Tibial artery (tissue), 4 donors: ENCODE measurements around the gene WDR4.

ENCODE experiments used
- DNase-seq, 2 donors: peaks; one replicate each; pipeline ENCODE4 v3.0.0-alpha.2; 2019
- H3K27ac ChIP-seq, 2 donors: fragments of 200-600 bp; sonication (generic) in 1 of 2; 1 replicate in 1 of 2; 2 replicates in 1 of 2; pipeline ENCODE4 v1.5.1; 2018 to 2019; ENCODE audit warnings: mild to moderate bottlenecking in 1 of 2
- H3K27me3 ChIP-seq, 2 donors: fragments of 200-600 bp; sonication (generic) in 1 of 2; one replicate each; pipeline versions ENCODE4 v1.5.1 to v1.6.0; 2016 to 2019
- H3K36me3 ChIP-seq, 3 donors: fragments of 200-600 bp; sonication (generic) in 2 of 3; one replicate each; pipeline ENCODE4 v1.5.1; 2016 to 2019; ENCODE audit warnings: mild to moderate bottlenecking in 2 of 3
- H3K4me1 ChIP-seq, 4 donors: fragments of 200-600 bp; sonication (generic) in 2 of 4; 1 replicate in 3 of 4; 2 replicates in 1 of 4; pipeline ENCODE4 v1.5.1; 2016 to 2019
- H3K4me3 ChIP-seq, 2 donors: fragments of 200-600 bp; sonication (generic) in 1 of 2; 1 replicate in 1 of 2; 2 replicates in 1 of 2; pipeline ENCODE4 v1.5.1; 2018 to 2019; ENCODE audit warnings: mild to moderate bottlenecking in 2 of 2
- H3K9me3 ChIP-seq, 3 donors: fragments of 200-600 bp; sonication (generic) in 1 of 3; one replicate each; pipeline ENCODE4 v1.5.1; 2016 to 2019
- CTCF ChIP-seq, 2 experiments: fragments of 200-600 bp in 1 of 2; fragments of 450-650 bp in 1 of 2; IDR thresholded peaks; one replicate each; pipeline ENCODE4 v1.5.1; 2017 to 2019; ENCODE audit warnings: antibody characterized with exemption in 2 of 2, mild to moderate bottlenecking in 1 of 2, moderate library complexity in 1 of 2
- intact Hi-C: fragments of 100-400 bp; cut with DNase I; formaldehyde crosslinking; loops from one replicate; pipeline ENCODE4 v1.15.0; 2023; ENCODE audit warnings: low total_unique reads

WDR4 gene

GRCh38 chr21:42854246-42855010 is 24.9 kb downstream of the WDR4 start:
- Histone ChIP-seq H3K27me3 (no peaks in the 10 kb centered on the region), H3K36me3 (peaks cover 62 to 100% (median 95%) of the 10 kb centered on the region in 3 donors), H3K27ac (no peak overlapping the region), H3K4me3 (no peak overlapping the region), H3K9me3 (no peaks in the 10 kb centered on the region), H3K4me1 (no peaks in the 10 kb centered on the region)
- TF ChIP-seq CTCF (IDR thresholded peaks at IDR 0.05), result no peak
- intact Hi-C loops, result no loop called here
- DNase-seq, result no peak

- no peaks in the 10 kb centered on the region for H3K9me3 ChIP-seq
- H3K27me3 ChIP-seq, result no peaks in the 10 kb centered on the region
- DNase-seq, result no peak
- TF ChIP-seq CTCF (IDR thresholded peaks at IDR 0.05), result no peak
- no peak overlapping the region for H3K4me3 ChIP-seq
- H3K36me3 ChIP-seq, result peaks cover 61 to 100% (median 93%) of the 10 kb centered on the region in 3 donors
- intact Hi-C loops, result no loop called here
- no peak overlapping the region for H3K27ac ChIP-seq
- no peaks in the 10 kb centered on the region for H3K4me1 ChIP-seq
Measured at GRCh38 chr21:42853621-42854020, 25.7 kb downstream of the WDR4 start.

GRCh38 chr21:42852925-42853570 is 26.3 kb downstream of the WDR4 start:
- no peak for TF ChIP-seq CTCF (IDR thresholded peaks at IDR 0.05)
- Histone ChIP-seq H3K36me3 (peaks cover 62 to 99% (median 88%) of the 10 kb centered on the region in 3 donors), H3K27ac (no peak overlapping the region), H3K4me1 (no peaks in the 10 kb centered on the region), H3K4me3 (no peak overlapping the region), H3K27me3 (no peaks in the 10 kb centered on the region), H3K9me3 (no peaks in the 10 kb centered on the region)
- intact Hi-C loops, result no loop called here
- no peak for DNase-seq

GRCh38 chr21:42851812-42852665 is 27.3 kb downstream of the WDR4 start:
- TF ChIP-seq CTCF (IDR thresholded peaks at IDR 0.05), result no peak
- intact Hi-C loops, result no loop called here
- H3K27ac ChIP-seq, result no peak overlapping the region
- peaks cover 68 to 99% (median 81%) of the 10 kb centered on the region in 3 donors for H3K36me3 ChIP-seq
- no peaks in the 10 kb centered on the region for H3K9me3 ChIP-seq
- H3K27me3 ChIP-seq, result no peaks in the 10 kb centered on the region
- no peaks in the 10 kb centered on the region for H3K4me1 ChIP-seq
- H3K4me3 ChIP-seq, result no peak overlapping the region
- no peak for DNase-seq

- DNase-seq, result no peak
- no peaks in the 10 kb centered on the region for H3K9me3 ChIP-seq
- intact Hi-C loops, result no loop called here
- no peaks in the 10 kb centered on the region for H3K4me1 ChIP-seq
- H3K27ac ChIP-seq, result no peak overlapping the region
- no peak overlapping the region for H3K4me3 ChIP-seq
- H3K27me3 ChIP-seq, result no peaks in the 10 kb centered on the region
- no peak for TF ChIP-seq CTCF (IDR thresholded peaks at IDR 0.05)
- H3K36me3 ChIP-seq, result peaks cover 61 to 99% (median 78%) of the 10 kb centered on the region in 3 donors
Measured at GRCh38 chr21:42850866-42851391, 28.4 kb downstream of the WDR4 start.
